ENCODE measurements around the gene ACYP1. TPM values are rescaled to one million over a fixed set of nuclear protein-coding genes. Genes with fewer than 3 reads are reported as not detected.

Gene ACYP1
- total RNA-seq, 1 experiment from 2014 or later: 11.7 TPM

- ChIA-PET POLR2A (interaction anchor here (0.8 to 1.0 kb wide), 2 partner anchors 15 to 64 kb away, joined by 3 read pairs; partner anchors contain the start of gene EIF2B2), CTCF (interaction anchor here (0.7 to 1.1 kb wide), 3 partner anchors 21 to 404 kb away, joined by 3 read pairs; no protein-coding TSS in a partner anchor)
- no peaks in the 10 kb centered on the region for H3K9me3 Mint-ChIP-seq (ENCODE audit: unreplicated experiment)
- intact Hi-C loops (cut with micrococcal nuclease): no loop called here
- H3K4me1 Mint-ChIP-seq (ENCODE audit: insufficient read depth, unreplicated experiment): peaks cover 6% of the 10 kb centered on the region
- no peak overlapping the region for H3K4me3 Mint-ChIP-seq (ENCODE audit: unreplicated experiment)
- H3K36me3 Mint-ChIP-seq (ENCODE audit: insufficient read depth, unreplicated experiment): no peaks in the 10 kb centered on the region
- DNase-seq (ENCODE audit: unreplicated experiment): no peak
- no peak overlapping the region for H3K27ac Mint-ChIP-seq (ENCODE audit: low read depth, unreplicated experiment)
- no TSS peak for BruUV-seq (replicated peaks)
- H3K27me3 Mint-ChIP-seq (ENCODE audit: insufficient read depth, unreplicated experiment): no peaks in the 10 kb centered on the region
- no peak for TF ChIP-seq CTCF (IDR thresholded peaks at IDR 0.05; ENCODE audit: unreplicated experiment)
Measured at GRCh38 chr14:75067212-75067611, 3.4 kb upstream of the ACYP1 start.

- no peaks in the 10 kb centered on the region for H3K27me3 Mint-ChIP-seq (ENCODE audit: insufficient read depth, unreplicated experiment)
- intact Hi-C loops (cut with micrococcal nuclease): no loop called here
- BruUV-seq (replicated peaks): no TSS peak
- no peaks in the 10 kb centered on the region for H3K9me3 Mint-ChIP-seq (ENCODE audit: unreplicated experiment)
- TF ChIP-seq CTCF (IDR thresholded peaks at IDR 0.05; ENCODE audit: unreplicated experiment): no peak
- CTCF ChIA-PET: interaction anchor here (1.0 to 1.1 kb wide), 2 partner anchors 22 to 62 kb away, joined by 3 read pairs; no protein-coding TSS in a partner anchor
- no peak overlapping the region for H3K27ac Mint-ChIP-seq (ENCODE audit: low read depth, unreplicated experiment)
- POLR2A ChIA-PET: interaction anchor here (1.0 to 4.1 kb wide), 2 partner anchors 15 to 16 kb away, joined by 3 to 49 read pairs; partner anchors contain the start of gene MLH3
- H3K36me3 Mint-ChIP-seq (ENCODE audit: insufficient read depth, unreplicated experiment): no peaks in the 10 kb centered on the region
- H3K4me3 Mint-ChIP-seq (ENCODE audit: unreplicated experiment): no peak overlapping the region
- no peak for DNase-seq (ENCODE audit: unreplicated experiment)
- peaks cover 6% of the 10 kb centered on the region for H3K4me1 Mint-ChIP-seq (ENCODE audit: insufficient read depth, unreplicated experiment)
Measured at GRCh38 chr14:75066691-75067090, 2.9 kb upstream of the ACYP1 start.

GRCh38 chr14:75064205-75064567 is 362 bp upstream of the ACYP1 start:
- H3K4me1 Mint-ChIP-seq (ENCODE audit: insufficient read depth, unreplicated experiment): peaks cover 4% of the 10 kb centered on the region
- intact Hi-C loops (cut with micrococcal nuclease): no loop called here
- no TSS peak for BruUV-seq (replicated peaks)
- no peaks in the 10 kb centered on the region for H3K9me3 Mint-ChIP-seq (ENCODE audit: unreplicated experiment)
- CTCF ChIA-PET: interaction anchor here (0.9 to 1.8 kb wide), 7 partner anchors 11 to 203 kb away, joined by 3 to 7 read pairs (median 3); no protein-coding TSS in a partner anchor
- H3K4me3 Mint-ChIP-seq (ENCODE audit: unreplicated experiment): peak overlapping the region; percentile 100
- POLR2A ChIA-PET: interaction anchor here (0.6 to 4.1 kb wide), 14 partner anchors 8 to 922 kb away, joined by 3 to 49 read pairs (median 3); partner anchors contain the start of genes EIF2B2, MLH3 and NEK9
- no peak for DNase-seq (ENCODE audit: unreplicated experiment)
- peak overlapping the region; percentile 97 for H3K27ac Mint-ChIP-seq (ENCODE audit: low read depth, unreplicated experiment)
- H3K27me3 Mint-ChIP-seq (ENCODE audit: insufficient read depth, unreplicated experiment): no peaks in the 10 kb centered on the region
- peaks cover 8% of the 10 kb centered on the region for H3K36me3 Mint-ChIP-seq (ENCODE audit: insufficient read depth, unreplicated experiment)
- no peak for TF ChIP-seq CTCF (IDR thresholded peaks at IDR 0.05; ENCODE audit: unreplicated experiment)

- peaks cover 10% of the 10 kb centered on the region for H3K36me3 Mint-ChIP-seq (ENCODE audit: insufficient read depth, unreplicated experiment)
- ChIA-PET POLR2A (interaction anchor here (0.8 to 4.1 kb wide), 8 partner anchors 12 to 180 kb away, joined by 3 to 49 read pairs (median 4); partner anchors contain the start of genes DLST, EIF2B2 and MLH3), CTCF (interaction anchor here (0.5 to 1.8 kb wide), 8 partner anchors 10 to 392 kb away, joined by 3 to 7 read pairs (median 4); no protein-coding TSS in a partner anchor)
- H3K27me3 Mint-ChIP-seq (ENCODE audit: insufficient read depth, unreplicated experiment): no peaks in the 10 kb centered on the region
- DNase-seq (ENCODE audit: unreplicated experiment): no peak
- TF ChIP-seq CTCF (IDR thresholded peaks at IDR 0.05; ENCODE audit: unreplicated experiment): no peak
- peak overlapping the region; percentile 100 for H3K4me3 Mint-ChIP-seq (ENCODE audit: unreplicated experiment)
- H3K27ac Mint-ChIP-seq (ENCODE audit: low read depth, unreplicated experiment): peak overlapping the region; percentile 97
- no TSS peak for BruUV-seq (replicated peaks)
- H3K4me1 Mint-ChIP-seq (ENCODE audit: insufficient read depth, unreplicated experiment): peaks cover 4% of the 10 kb centered on the region
- intact Hi-C loops (cut with micrococcal nuclease): no loop called here
- H3K9me3 Mint-ChIP-seq (ENCODE audit: unreplicated experiment): no peaks in the 10 kb centered on the region
Measured at GRCh38 chr14:75063013-75063412, 811 bp downstream of the ACYP1 start.

Measured in MCF 10A (cell line).